Jurkat, Clone E6-1 (cell line): ENCODE results near the gene CBX2.

Experiments used
- DNase-seq: peaks from one replicate; pipeline ENCODE4 v3.0.0-alpha.2; 2011; ENCODE audit warnings: low read depth, low spot score
- H3K4me3 ChIP-seq: 2 replicates; pipeline ENCODE4 v1.5.1; 2011; ENCODE audit warnings: mild to moderate bottlenecking, low read length, control low read depth, moderate library complexity

The CBX2 gene

DNA sequence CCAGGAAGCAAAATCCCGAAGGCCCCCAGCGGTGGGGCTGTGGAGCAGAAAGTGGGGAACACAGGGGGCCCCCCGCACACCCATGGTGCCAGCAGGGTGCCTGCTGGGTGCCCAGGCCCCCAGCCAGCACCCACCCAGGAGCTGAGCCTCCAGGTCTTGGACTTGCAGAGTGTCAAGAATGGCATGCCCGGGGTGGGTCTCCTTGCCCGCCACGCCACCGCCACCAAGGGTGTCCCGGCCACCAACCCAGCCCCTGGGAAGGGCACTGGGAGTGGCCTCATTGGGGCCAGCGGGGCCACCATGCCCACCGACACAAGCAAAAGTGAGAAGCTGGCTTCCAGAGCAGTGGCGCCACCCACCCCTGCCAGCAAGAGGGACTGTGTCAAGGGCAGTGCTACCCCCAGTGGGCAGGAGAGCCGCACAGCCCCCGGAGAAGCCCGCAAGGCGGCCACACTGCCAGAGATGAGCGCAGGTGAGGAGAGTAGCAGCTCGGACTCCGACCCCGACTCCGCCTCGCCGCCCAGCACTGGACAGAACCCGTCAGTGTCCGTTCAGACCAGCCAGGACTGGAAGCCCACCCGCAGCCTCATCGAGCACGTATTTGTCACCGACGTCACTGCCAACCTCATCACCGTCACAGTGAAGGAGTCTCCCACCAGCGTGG is 6.5 kb downstream of the CBX2 start:
- H3K4me3 ChIP-seq, result no peak overlapping the region

DNA sequence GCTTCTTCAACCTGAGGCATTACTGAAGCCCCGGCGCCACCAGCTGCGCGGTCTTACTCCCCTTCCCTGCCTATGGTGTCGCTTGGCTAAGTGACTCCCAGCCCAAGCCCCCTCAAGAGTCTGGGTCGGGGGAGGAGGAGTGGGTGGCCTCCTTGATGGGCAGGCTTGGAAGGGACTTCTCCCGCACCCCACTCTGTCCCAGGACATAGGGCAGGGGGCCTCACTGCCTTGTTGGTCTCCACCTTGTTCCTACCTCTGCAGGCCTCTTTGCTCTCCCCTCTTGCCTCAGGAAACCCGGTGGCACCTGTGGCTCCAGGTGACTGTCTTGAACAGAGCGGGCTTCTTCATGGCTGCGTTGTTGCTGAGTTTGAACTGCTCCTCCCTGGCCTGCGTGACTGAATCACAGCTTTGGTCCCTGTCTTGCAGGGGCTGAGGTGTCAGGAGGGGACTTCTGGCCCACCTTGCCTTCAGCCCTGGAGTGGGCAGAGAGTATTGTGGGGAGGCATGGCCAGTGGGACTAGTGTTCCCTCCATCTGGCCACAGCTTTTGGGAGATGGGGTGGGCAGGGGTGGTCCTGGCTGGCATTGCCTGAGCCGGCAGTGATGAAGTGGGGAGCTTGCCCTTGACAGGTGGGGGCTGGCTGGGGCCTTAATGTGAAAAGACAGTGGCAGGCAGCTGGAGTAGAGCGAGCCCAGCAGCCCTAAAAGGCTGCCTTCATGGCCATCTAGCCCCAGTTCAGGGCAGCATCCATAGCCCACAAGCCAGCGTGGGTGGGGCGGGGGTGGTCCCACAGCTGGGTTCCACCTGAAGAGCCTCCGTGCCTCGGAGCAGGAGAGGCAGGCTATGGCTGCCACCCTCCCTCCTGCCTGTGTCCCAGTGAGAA is 7.3 kb downstream of the CBX2 start:
- no peak for DNase-seq
- H3K4me3 ChIP-seq, result no peak overlapping the region

More for the DNA sequence above, 6.5 kb downstream of the CBX2 start:
- no peak for DNase-seq

DNA sequence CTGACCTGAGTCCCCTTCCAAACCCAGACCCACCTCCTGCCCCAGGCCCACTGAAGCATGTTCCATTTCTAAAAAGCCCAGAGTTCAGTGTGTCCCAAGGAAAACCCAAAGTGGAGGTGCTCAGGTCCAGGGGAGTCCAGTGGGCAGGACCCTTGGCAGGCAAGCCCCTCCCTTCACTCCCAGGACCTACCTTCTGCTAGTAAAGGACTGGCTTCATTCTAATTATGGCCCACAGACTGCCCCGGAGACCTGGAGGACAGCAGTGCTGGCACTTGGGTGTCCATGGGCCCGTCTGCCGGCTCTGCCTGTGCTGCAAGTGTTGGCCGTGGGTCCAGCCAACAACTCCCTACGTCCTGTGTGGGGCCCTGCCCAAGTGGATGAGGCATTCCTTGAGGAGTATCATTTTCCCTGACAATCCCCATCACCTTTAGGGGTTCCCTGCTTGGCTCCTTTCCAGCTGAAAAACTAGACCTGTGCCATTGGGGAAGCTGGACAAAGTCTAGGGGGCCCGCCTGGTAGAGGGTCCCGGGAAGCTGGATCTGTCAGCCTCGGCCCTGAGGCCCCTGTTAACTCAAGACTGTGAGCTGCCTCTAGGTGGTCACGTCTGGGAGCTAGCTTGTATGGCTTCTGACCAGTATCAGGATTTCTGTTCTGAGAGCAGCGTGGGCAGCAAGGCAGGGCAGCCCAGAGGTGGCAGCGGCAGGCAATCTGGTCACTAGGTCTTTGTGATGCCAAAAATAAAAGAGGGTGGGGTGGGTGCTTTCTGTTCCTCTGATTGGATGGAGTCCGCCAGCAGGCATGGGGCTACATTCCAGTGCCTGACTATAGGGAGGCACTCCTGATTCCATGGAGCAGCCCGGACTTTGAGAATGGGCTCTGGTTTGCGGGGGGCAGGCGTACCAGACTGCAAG is 8.2 kb downstream of the CBX2 start:
- no peak for DNase-seq
- H3K4me3 ChIP-seq, result no peak overlapping the region

DNA sequence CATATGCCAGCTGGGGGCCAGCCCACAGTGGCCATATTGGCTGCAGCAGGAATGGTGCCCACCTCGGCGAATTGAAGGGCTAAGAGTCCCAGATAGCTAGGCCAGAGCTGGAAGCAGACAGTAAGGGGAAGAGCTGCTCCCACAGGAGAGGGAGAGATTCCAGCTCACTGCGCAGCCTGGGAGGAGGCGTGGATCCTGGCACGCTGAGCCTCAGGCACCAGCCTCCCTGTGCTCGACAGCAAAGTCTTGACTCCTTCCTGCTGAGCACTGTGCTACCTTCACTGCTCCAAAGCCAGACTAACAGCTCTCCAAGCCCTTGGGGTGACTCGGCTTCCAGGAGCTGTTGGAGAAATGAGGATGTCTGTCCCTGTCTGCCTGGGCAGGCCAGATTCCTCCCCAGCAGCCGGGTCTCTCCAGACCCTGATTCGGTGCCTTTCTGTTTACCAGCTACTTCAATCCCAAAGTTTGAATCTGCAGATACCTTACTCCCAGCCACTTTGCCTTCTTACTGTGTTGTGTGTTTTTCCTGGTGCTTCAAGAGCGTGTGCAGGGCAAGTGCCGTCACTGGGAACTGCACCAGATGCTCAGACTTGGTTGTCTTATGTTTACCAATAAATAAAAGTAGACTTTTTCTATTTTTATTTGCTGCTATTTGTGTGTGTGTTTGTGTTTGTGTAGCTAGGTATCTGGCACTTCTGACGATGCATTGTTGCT is 9.1 kb downstream of the CBX2 start:
- no peak for DNase-seq
- H3K4me3 ChIP-seq, result no peak overlapping the region

DNA sequence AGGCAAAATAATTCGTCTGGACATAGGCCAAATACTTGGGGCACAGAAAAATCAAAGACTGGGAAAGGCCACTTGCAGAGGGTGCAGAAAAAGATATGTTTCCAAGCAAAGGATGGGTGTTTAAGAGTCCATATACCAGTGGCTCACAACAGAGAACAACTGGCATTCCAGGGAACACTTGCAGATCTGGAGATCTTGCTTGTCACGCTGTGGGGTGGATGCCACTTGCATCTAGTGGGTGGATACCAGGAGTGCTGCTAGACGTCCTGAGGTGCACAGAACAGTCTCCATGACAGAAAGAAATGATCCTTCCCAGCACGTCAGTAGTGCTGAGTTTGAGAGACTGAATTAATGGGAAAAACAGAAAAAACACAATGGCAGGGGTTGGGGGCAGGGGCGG is 10.5 kb downstream of the CBX2 start:
- no peak for DNase-seq
- H3K4me3 ChIP-seq, result no peak overlapping the region

DNA sequence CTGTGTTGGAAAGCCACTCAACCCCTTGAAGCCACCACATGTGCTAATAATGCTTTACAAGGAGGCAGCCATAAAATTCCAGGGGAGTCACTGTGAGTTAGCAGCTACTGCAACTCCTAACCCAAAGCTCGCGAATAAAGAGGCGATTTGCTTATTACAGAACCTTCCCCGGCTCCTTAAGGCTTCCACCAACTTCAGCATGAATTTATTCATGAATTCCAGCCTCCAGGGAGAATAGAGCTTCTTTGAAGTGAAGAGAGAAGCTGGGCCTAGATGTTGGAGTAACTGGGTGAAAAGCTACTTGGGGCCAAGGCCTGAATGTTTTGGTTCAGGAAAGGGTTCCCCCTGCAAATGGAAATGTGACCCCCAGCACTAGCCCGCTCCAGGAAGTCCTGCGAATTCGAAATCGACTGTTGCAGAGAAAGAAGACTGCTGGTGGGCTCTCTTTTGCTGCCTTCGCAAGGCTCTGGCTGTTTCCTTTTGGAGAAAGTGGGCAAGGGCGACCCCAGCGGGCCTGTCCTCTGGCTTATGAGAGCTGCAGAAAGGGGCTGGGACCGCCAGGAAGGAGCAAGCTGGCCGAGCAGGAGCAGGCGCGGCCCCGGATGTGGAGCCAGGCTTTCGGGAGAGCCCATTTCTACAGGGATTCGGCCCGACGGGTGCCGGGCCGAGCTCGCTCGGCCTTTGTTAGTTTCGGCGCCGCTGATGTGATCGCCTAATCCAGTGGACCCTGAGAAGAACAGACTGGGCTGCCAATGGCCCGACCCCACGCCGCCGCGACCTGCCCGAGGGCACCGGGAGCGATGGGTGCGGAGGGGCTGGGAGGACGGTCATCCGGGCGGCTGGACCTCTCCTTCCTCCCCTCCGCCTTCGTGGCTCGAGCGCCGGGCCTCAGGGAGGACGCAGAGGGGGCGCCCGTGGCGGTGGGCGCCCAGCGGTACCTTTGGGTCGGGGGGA is 11.3 kb downstream of the CBX2 start:
- DNase-seq, result no peak
- H3K4me3 ChIP-seq, result no peak overlapping the region

DNA sequence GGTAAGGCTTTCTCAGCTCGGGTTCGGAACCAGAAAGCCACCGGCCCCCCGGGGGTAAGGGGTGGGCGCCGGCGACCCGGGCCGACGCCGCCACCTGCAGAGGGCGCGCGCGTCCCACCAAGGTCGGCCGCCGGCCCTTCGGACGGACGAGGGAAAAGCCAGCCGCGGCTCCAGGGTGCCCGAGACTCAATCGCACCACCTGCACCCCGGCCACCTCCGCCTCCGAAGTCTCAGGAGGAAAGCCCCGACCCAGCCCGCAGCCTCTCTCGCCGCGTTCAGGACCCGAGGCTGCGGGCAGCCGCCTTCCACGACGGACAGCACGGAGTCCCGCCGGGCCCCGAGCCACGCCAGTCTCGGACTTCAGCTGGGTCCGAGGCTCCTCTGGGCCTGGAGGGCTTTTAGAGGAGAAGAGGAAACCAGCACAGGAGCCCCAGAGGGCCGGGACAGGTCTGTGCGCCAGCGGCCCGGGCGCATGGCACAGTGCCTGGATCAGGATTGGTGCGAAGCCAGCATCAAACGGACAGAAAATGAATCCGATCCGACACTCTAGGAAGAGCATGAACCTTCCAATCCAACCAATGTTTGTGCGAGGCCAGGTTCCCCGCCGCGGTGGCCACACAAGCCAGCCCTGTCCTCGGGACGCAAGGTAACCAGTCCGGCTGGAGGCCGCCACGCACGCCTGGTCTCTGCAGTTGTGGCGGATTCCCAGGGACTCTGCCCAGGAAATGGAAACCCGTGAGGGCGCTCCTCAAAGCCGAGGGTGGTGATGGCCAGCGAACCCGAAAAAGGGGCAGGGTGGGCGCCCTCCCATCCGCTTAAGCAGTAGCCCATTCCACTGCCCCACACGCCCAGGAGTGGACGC is 12.2 kb downstream of the CBX2 start:
- DNase-seq, result no peak
- H3K4me3 ChIP-seq, result no peak overlapping the region

DNA sequence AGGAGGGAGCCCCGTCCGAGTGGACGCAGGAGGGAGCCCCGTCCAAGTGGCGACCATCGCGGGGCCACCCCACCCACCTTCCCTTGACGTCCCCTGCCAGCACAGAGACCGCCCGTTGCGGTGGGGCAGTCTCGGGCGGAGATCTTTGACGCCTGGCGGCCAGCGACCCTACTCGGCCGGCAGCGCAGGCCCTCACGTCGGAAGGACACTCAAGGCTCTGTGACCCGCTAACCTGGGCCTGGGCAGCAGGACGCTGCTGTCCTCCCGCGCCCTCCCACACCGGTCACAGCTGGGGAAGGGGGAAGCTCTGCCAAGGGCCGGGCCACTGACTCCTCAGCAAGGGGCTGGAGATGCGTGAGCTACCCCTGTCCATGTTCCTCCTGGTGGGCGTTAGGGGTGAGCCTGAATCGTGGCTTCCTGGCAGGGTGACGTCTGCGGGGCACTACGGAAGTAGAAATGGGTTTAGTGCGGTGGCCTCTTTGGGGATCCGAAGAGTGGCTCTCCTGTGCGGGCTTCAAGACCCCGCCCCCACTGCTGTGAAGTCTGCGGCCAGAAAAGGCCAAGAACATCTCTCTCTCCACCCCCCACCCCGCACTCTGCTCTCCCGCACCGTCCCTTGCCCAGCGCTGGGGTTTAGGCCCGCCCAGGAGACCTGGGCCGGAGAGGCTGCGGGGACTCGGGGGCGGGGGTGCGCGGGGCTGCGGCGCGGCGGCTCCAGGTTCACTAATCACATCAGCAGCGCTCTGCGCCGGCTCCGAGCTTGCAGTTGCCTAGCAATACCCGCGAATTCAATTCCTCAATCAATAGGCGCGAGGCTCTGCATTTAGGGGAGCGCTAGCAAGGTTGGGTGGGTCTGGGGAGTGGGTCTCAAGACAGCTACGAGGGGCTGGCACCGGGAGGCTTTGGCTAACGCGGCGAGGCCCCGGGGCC is 13.1 kb downstream of the CBX2 start:
- no peak for DNase-seq
- H3K4me3 ChIP-seq, result no peak overlapping the region

DNA sequence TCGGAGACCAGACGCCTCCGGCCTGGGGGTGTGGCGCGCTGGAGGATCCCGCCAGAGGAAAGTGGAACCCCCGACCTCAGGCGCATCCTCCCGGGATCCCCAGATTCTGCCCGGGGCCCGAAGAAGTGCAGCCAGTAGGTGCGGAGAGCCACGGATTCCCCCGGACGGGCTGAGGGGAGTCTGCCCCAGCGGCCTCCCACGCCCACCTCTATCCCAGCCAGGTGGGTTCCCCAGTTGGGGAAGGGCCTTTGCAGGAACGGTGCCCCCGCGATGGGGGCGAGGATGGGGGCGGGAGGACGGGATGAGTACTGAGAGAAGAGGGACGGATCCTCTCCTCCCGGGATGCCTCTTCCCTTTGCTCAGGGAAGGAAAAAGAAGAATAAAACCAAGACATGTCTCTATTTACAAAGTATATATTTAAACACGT is 13.8 kb downstream of the CBX2 start:
- no peak overlapping the region for H3K4me3 ChIP-seq
- no peak for DNase-seq

DNA sequence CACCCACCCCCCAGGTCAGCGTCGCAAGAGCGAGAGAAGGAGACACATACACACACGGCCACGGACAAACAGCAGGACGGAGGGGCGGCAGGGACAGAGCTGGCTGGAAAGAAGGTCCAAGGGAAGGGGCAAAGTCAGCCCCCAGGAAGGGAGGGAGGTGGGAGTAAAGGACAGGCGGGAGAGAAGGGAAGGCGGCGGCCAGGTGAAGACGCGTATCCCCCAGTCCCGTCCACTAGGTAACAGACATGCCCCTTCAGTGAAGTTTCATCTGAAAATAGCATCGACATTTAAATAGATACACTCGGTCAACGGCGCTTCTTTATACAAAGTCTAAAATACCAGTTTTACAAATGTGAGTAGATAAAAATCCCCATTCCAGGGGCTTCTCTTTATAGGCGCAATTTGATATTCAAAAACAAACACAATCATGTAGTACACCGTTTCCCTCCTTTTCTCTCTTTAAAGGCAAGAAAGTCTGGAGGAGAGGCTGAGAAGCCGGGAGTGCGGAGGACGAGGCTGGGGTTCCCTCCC is 14.5 kb downstream of the CBX2 start:
- no peak for DNase-seq
- H3K4me3 ChIP-seq, result no peak overlapping the region

DNA sequence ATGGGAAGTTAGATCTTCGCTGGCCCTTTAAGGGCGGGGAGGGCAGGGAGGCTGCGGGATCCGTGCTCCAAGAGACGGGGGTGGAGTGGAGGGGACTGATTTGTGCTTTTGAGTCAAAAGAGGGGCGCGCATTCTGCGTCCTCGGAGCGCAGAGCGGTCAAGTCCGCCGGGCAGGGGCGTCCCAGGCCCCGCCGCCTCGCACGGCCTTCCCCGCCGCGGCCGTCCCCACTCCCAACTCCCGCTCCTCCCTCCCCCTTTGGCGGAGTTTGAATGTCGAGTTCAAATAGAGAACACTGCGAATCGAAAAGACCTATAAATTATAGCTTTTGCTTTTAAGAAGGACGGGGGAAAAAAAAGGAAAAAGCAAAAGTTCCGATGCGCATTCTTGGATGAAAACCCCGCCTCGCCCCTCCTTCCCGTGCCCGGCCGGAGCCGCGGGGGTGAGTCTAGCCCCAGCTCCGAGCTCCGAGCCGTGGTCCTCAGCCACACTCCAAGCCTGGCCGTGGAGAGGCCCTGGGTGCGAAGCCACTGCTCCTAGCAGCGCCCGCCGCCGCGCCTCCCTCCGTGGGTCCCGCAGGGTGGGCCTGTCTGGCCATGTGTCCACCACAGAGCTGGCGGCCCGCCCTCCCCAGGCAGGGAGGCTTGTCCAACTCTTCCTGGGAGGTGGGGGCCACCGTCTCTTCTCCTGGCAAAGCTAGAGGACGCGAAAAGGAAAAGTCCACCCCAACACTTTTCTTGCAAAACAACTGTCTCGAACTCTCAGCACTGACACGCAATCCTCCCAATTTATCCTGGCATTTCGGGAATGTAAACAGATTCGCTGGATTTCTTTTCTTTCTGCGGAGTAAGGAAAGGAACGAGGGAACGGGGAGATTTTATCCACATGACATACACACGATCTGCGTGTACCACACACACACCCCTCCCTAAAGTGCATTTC is 15.3 kb downstream of the CBX2 start:
- H3K4me3 ChIP-seq, result no peak overlapping the region
- no peak for DNase-seq

DNA sequence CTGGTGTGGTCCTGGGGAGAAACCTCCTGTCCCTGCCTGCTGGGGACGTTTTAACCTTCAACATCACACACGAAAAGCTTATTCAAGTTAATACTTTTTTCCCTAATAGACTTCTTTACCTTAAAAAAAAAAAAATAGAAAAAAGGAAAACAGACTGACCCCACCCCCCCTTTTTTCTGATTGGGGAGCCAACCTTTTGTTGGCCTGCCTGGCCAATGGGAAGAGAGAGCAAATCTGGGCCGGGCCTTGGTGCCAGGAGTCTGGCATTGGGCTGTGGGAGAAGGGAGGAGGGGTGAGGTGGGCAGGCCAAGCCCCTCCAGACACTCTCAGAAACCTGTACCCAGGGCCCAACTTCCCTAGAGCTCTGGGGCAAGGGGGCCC is 16.0 kb downstream of the CBX2 start:
- DNase-seq, result no peak
- H3K4me3 ChIP-seq, result no peak overlapping the region

DNA sequence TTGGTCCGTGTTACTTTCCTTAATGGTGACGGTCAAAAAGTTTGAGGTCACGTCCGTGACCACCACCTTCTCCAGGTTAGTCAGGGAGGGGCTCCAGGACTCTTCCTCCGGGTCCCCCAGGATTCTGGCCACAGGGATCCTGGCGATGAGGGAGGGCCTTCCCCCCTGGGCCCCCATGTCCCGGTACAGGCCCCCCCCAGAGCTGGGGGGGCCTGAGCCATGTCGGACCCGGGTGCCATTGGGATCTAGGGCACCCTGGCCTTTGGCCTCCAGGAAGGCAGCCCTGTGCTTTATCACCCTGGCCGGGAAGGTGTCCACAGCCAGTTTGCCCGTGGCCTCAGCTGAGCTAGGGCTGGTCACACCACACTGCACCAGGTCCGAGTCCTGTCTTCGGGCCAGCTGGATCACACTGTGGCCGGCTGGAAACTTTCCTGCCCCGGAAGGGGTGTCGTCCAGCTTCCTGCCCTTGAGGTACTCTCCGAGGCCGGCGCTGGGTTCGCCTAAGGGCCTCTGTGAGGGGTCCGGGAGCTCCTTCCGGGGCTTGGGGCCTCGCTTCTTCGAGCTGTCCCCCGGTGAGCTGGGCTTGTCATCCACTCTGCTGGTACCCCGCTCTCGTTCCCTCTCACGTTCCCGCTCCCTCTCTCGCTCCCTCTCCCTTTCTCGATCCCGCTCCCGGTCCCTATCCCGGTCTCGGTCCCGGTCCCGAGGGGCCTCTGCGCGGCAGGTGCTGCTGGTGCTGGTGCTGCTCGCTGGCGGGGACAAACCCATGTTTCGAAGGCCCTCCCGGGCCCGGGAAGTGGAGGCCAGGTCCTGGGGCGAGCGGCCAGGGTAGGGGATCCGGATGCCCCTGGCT is 16.9 kb downstream of the CBX2 start:
- no peak overlapping the region for H3K4me3 ChIP-seq
- no peak for DNase-seq

DNA sequence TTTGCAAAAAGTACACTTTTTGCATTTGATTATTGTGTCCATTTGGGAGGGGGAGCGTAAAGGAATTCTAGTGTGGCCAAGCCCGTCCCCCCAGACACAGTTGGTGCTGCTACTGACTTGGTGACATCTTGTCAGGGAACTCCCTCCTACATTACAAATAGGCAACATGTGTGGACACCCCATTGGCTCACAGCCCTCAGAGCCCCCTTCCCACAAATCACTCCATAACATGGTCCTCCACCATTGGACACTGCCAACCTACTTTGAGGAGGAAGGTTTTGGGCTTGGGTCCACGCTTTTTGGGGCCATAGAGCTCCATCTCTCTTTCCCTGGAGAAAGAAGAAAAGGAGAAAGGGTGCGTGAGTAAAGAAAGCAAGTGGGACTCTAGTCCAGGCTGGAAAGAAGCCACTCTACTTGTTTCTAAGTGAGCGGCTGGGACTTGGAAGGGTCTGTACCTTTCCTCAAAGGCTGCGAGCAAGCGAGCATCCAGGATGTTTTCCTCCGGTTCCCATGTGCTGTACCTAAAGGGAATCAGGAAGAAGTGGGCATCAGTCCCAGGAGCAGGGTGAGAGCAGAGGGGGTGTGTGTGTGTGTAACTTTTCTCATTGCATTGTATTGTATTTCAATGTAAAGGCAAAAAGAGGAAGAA is 18.0 kb downstream of the CBX2 start:
- no peak for DNase-seq
- H3K4me3 ChIP-seq, result peak overlapping the region; percentile 65
